ENCODE data around the gene MEF2D. TPM values are rescaled to one million over a fixed set of nuclear protein-coding genes. Genes with fewer than 3 reads are reported as not detected.

The MEF2D gene
- total RNA-seq, 3 donors from 2014 or later = 56.8 to 103 (median 61.9) TPM

DNA sequence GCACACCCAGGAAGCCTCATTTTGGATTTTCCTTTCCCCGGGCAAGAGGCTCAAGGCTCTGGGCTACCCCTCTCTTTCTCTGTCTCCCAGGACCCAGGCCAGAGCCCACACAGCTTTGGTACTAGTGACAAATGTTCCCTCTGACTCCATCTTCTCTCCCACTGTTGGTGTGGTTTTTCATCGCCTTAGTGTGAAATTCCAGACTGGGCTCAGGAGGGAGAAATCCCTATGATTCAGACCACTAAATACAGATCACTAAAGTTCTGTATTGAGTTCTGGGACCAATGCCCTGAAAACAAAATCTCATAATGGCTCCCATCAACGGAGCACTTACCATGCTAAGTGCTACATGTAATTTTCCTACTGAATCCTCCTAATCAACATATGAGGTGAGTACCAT is 45.7 kb upstream of the MEF2D start:
- ATAC-seq (no peak), DNase-seq (no peak)
- intact Hi-C loops (cut with DNase I, micrococcal nuclease) = no loop called here
- Histone ChIP-seq H3K36me3 (ENCODE audit: low read depth) (no peaks in the 10 kb centered on the region), H3K9me3 (no peaks in the 10 kb centered on the region), H3K4me1 (ENCODE audit: low read depth) (no peaks in the 10 kb centered on the region), H3K4me3 (no peak overlapping the region)
- TF ChIP-seq, protein P1, sequence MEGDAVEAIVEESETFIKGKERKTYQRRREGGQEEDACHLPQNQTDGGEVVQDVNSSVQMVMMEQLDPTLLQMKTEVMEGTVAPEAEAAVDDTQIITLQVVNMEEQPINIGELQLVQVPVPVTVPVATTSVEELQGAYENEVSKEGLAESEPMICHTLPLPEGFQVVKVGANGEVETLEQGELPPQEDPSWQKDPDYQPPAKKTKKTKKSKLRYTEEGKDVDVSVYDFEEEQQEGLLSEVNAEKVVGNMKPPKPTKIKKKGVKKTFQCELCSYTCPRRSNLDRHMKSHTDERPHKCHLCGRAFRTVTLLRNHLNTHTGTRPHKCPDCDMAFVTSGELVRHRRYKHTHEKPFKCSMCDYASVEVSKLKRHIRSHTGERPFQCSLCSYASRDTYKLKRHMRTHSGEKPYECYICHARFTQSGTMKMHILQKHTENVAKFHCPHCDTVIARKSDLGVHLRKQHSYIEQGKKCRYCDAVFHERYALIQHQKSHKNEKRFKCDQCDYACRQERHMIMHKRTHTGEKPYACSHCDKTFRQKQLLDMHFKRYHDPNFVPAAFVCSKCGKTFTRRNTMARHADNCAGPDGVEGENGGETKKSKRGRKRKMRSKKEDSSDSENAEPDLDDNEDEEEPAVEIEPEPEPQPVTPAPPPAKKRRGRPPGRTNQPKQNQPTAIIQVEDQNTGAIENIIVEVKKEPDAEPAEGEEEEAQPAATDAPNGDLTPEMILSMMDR (IDR thresholded peaks at IDR 0.05) = no peak

DNA sequence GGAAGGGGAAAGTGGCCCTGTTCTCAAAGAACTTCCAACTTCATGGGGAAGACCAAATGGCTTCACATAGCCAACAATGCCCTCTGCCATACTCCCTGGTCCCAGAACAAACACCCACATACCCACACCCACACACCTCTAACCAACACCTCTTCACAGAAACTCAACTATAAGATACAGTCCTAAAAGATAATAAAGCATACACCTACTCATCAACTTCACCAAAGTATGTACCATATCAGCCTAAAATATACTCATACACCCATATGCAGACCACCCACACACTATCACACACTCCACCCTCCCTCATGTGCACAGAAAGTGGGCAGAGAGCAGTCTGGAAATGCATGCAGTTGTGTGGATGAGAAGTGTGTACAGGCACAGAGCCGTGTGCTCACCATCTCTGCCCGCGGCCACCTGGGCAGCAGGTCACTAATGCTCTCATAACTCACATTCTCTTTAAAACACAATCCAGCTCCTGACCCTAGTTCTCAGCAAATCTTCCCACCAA is 44.1 kb upstream of the MEF2D start:
- TF ChIP-seq, protein P1 (IDR thresholded peaks at IDR 0.05) = no peak
- intact Hi-C loops (cut with DNase I, micrococcal nuclease) = no loop called here
- no peak overlapping the region for H3K4me3 ChIP-seq
- no peaks in the 10 kb centered on the region for H3K9me3 ChIP-seq
- H3K36me3 ChIP-seq (ENCODE audit: low read depth) = no peaks in the 10 kb centered on the region
- no peak for ATAC-seq
- no peak for DNase-seq
- no peaks in the 10 kb centered on the region for H3K4me1 ChIP-seq (ENCODE audit: low read depth)

DNA sequence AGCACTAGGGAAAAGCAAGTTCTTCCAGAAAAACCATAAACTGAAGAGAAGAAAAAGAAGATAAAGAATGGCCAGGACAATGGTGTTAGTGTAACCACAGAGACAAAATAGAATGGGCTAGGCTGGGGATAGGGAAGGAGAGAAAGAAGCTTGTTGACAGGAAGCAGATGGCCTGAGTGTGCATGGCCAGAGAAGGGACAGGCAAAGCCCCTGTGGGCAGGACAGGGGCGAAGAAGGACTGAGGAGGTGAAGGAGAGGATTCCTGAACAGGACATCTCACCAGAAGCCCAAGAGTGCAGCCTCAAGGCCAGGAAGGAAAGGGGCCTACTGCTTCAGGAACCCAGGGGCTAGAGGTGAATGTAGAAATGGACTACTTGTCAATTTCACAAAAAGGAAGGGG is 42.5 kb upstream of the MEF2D start:
- H3K4me3 ChIP-seq = no peak overlapping the region
- no peak for DNase-seq
- H3K36me3 ChIP-seq (ENCODE audit: low read depth) = no peaks in the 10 kb centered on the region
- TF ChIP-seq, protein P1 (IDR thresholded peaks at IDR 0.05) = no peak
- no peaks in the 10 kb centered on the region for H3K4me1 ChIP-seq (ENCODE audit: low read depth)
- H3K9me3 ChIP-seq = no peaks in the 10 kb centered on the region
- intact Hi-C loops (cut with DNase I, micrococcal nuclease) = no loop called here
- no peak for ATAC-seq

DNA sequence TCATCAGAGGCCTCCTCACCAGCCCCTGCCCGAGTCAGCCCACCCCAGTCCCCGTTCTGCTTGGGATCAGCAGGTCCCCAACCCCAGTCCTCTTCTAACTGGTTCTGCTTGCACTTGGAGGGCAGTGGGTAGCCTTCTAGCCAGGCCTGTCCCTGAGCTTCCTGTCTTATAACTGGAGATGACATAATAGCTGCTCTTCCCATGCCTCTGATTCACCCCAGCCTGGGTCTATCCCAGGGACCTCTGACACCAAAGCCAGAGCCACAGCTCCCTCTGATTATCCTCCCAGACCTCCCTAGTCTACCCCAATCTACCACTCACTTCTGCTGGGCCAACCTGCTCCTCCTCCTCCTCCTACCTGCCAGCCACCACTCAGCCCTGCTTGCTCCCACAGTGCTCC is 40.4 kb upstream of the MEF2D start:
- no peaks in the 10 kb centered on the region for H3K9me3 ChIP-seq
- no peaks in the 10 kb centered on the region for H3K36me3 ChIP-seq (ENCODE audit: low read depth)
- ATAC-seq (no peak), DNase-seq (no peak)
- TF ChIP-seq, protein P1 (IDR thresholded peaks at IDR 0.05) = no peak
- no peak overlapping the region for H3K4me3 ChIP-seq
- intact Hi-C loops (cut with DNase I, micrococcal nuclease) = no loop called here
- no peaks in the 10 kb centered on the region for H3K4me1 ChIP-seq (ENCODE audit: low read depth)

DNA sequence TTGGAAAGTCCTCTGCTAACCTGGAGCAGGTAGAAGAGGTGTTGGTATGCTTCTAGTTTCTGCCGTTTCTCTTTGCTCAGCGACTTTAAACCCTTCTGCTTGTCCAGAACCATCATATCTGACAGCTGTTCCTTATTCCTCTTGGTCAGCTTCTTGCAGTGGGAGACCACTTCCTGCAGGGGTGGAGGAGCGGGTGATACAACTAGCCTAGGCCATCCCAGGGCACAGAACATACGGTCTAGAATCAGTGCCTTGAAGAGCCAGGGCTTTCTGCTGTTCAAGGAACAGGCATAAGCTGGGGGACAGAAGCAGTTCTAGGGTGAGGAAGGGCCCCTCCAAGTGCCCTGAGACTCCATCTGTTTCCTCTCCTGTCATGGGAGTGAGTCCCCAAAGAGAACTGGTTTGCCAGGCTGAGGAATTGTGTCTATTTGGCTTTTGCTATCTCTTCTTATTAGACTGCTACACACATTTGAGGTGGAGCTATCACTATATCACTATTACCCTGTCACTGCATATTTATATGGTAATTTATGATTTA is 39.3 kb upstream of the MEF2D start:
- ATAC-seq = peak; percentile 36
- TF ChIP-seq, protein P1 (IDR thresholded peaks at IDR 0.05) = no peak
- Histone ChIP-seq H3K9me3 (no peaks in the 10 kb centered on the region), H3K4me1 (ENCODE audit: low read depth) (no peaks in the 10 kb centered on the region), H3K4me3 (no peak overlapping the region), H3K36me3 (ENCODE audit: low read depth) (no peaks in the 10 kb centered on the region)
- intact Hi-C loops (cut with DNase I, micrococcal nuclease) = no loop called here
- no peak for DNase-seq
